OCI-M2 (cell line): ENCODE data around the gene DCLK1.

Experiments
- DNase-seq: peaks from one replicate; lab custom pipeline; 2025; ENCODE audit not compliant: unreplicated experiment; lab: John Stamatoyannopoulos, UW

The DCLK1 gene

GRCh38 chr13:35909837-35910540 is 221.2 kb downstream of the DCLK1 start:
- no peak for DNase-seq

DNA sequence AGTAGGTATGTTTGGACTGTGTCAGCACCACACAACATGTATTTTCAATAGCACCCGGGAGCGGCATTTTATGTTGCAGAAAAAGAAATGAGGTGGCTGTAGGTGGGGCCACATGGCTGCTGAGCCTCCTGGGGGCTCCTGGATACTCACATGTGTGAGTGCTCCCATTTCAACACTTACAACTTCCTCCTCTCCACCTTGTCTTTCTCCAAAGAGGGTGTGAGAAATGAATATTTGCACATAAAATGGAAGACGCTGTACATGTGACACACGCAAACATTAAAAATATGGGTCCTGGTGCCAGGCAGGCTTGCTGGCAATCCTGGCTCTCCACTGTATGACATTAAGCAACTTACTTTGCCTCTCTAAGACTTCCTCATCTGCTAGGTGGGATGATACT is 222.1 kb downstream of the DCLK1 start:
- DNase-seq: no peak

- no peak for DNase-seq
Measured at GRCh38 chr13:35908226-35908625, 223.0 kb downstream of the DCLK1 start.

GRCh38 chr13:35906636-35907035 is 224.5 kb downstream of the DCLK1 start:
- DNase-seq: no peak

- no peak for DNase-seq
Measured at GRCh38 chr13:35903075-35903474, 228.1 kb downstream of the DCLK1 start.

DNA sequence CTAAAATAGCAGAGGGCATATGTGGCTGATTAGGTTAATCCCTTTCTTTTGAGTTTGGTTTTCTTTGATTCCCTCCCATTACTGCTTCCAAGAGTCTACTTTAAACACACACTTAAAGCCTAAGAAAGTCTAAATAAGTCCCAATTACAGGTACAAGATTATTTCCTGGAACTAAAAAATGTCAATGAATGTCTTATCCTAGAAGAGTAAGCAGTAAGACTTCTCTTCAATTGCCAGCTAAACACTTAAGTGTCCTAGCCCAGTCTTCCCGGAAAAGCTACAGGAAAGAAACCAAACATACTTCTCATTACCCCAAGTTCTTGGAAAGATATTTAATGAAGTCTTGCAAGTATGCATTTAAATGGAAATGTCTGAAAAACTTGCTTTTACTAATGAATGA is 233.1 kb downstream of the DCLK1 start:
- no peak for DNase-seq

DNA sequence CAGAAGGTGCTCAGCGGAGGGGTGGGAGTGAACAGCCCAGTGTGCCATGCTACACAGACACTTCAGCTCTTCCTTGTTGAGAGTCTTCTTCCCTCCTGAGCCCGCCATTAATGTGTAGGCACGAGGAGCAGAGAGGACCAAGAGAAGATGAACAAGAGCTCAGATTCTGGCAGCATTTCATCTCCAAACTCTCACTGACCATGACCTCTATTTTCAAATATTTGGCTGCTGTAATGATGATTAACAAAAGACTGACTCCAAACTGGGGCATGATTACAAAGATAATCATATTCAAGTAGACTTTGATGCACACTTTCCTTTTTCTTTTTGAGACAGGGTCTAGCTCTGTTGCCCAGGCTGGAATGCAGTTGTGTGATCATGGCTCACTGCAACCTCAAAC is 236.5 kb downstream of the DCLK1 start:
- DNase-seq: no peak

GRCh38 chr13:35892837-35893814 is 238.1 kb downstream of the DCLK1 start:
- no peak for DNase-seq

- no peak for DNase-seq
Measured at GRCh38 chr13:35891507-35892441, 239.4 kb downstream of the DCLK1 start.

- no peak for DNase-seq
Measured at GRCh38 chr13:35889560-35889959, 241.6 kb downstream of the DCLK1 start.

- DNase-seq: no peak
Measured at GRCh38 chr13:35888981-35889380, 242.2 kb downstream of the DCLK1 start.

- no peak for DNase-seq
Measured at GRCh38 chr13:35888457-35888883, 242.7 kb downstream of the DCLK1 start.

- DNase-seq: no peak
Measured at GRCh38 chr13:35887115-35887666, 244.0 kb downstream of the DCLK1 start.

- no peak for DNase-seq
Measured at GRCh38 chr13:35886332-35887114, 244.7 kb downstream of the DCLK1 start.

DNA sequence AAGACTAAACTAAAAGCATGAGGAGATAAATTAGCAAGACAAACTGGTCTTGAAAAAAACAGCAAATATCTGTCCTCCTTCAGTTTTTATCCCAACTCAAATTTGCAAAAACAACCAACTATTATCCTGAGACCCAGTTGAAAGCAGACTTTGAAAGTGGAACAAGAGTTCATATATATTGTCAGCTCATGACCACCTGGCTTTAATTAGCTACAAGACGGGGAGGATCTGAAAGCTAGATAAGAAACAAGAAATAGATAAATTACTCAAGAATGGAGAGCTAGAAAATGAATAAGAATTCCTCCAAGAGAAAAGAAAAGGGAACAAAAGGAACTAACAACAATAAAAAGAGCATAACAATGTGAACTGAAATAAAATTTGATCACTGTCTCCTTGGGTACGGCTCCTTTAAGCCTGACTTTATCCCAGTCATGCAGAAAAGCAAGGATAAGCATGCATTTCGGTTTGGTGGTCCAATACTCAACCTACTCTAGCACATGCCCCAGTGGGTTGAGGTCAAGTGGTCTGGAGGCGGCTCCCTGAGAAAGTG is 246.9 kb downstream of the DCLK1 start:
- no peak for DNase-seq

- no peak for DNase-seq
Measured at GRCh38 chr13:35882722-35883497, 248.3 kb downstream of the DCLK1 start.

- no peak for DNase-seq
Measured at GRCh38 chr13:35881360-35881759, 249.8 kb downstream of the DCLK1 start.

DNA sequence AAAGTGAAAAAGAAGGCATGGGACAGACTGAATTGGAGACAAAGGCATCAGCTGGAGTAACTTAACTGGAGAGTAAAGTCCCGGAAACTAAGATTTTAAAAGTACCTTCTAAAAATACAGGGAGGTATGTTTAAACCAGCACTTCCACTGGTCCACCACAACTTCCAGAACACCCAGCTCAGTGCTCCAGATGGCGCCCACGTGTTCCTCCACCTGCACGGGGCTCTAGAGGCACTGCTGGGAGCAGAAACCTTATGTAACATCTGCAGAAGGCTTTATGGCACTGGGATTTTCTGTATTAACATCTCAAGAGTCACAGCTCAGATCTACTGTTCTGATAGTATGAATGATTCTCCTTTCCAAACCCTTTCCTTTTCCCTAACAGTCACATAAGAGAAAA is 252.1 kb downstream of the DCLK1 start:
- DNase-seq: no peak

DNA sequence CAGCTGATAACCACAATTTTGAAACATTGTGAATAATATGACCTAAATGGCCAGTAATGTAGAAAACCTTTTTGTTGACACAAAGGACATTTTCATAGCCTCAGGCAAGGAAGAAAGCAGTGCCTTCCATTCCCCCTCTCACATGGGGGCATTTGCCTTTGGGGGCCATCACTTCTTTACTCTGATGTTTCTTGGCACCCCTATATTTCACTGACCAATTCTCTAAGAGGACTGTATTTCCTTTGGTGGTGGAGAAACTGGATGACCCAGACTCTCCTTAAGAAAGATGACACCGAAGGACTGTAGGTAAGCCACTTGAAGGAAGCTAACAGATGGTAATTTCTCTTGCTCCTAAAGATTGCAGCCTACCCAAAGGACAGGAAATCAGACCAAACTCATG is 254.6 kb downstream of the DCLK1 start:
- no peak for DNase-seq
